Activated CD4-positive, alpha-beta T cell treated with anti-CD3 and anti-CD28 coated beads for 48 hours (primary cell): ENCODE measurements around the gene CEP41.
"Not testable (repeated sequence)": the region's sequence is repeated elsewhere in the genome, so short reads cannot be mapped to it uniquely, and the experiment has no call there.

Experiments used
- DNase-seq: peaks from one replicate; pipeline ENCODE4 v3.0.0-alpha.2; 2020

CEP41 gene

GRCh38 chr7:130458257-130458656 is 17.4 kb upstream of the CEP41 start:
- DNase-seq: no peak

- no peak for DNase-seq
These were observed 14.1 kb upstream of the CEP41 start for GRCh38 chr7:130454959-130455358.

GRCh38 chr7:130452951-130453350 is 12.1 kb upstream of the CEP41 start:
- DNase-seq: no peak

GRCh38 chr7:130451344-130451743 is 10.5 kb upstream of the CEP41 start:
- DNase-seq: not testable (repeated sequence)

GRCh38 chr7:130446259-130446658 is 5.4 kb upstream of the CEP41 start:
- no peak for DNase-seq

- DNase-seq: no peak
These were observed 4.1 kb upstream of the CEP41 start for GRCh38 chr7:130444751-130445407.

- DNase-seq: no peak
These were observed 3.4 kb upstream of the CEP41 start for GRCh38 chr7:130444234-130444633.

- no peak for DNase-seq
These were observed 1.8 kb upstream of the CEP41 start for GRCh38 chr7:130442601-130443000.

- no peak for DNase-seq
These were observed 623 bp upstream of the CEP41 start for GRCh38 chr7:130441408-130441869.

GRCh38 chr7:130436253-130436652 is 4.6 kb downstream of the CEP41 start:
- DNase-seq: no peak

GRCh38 chr7:130435311-130435854 is 5.4 kb downstream of the CEP41 start:
- DNase-seq: no peak

- DNase-seq: no peak
These were observed 7.5 kb downstream of the CEP41 start for GRCh38 chr7:130433301-130433700.

- no peak for DNase-seq
These were observed 7.9 kb downstream of the CEP41 start for GRCh38 chr7:130432886-130433285.

- DNase-seq: no peak
These were observed 9.8 kb downstream of the CEP41 start for GRCh38 chr7:130430841-130431666.

GRCh38 chr7:130430115-130430514 is 10.7 kb downstream of the CEP41 start:
- no peak for DNase-seq

GRCh38 chr7:130429019-130429418 is 11.8 kb downstream of the CEP41 start:
- DNase-seq: no peak

- no peak for DNase-seq
These were observed 14.3 kb downstream of the CEP41 start for GRCh38 chr7:130426564-130426963.

GRCh38 chr7:130425796-130426195 is 15.0 kb downstream of the CEP41 start:
- no peak for DNase-seq

- no peak for DNase-seq
These were observed 17.2 kb downstream of the CEP41 start for GRCh38 chr7:130423501-130424037.

- peak; percentile 48 for DNase-seq
These were observed 19.1 kb downstream of the CEP41 start for GRCh38 chr7:130421684-130422083.

- DNase-seq: no peak
These were observed 19.8 kb downstream of the CEP41 start for GRCh38 chr7:130420943-130421578.

GRCh38 chr7:130419658-130420057 is 21.2 kb downstream of the CEP41 start:
- DNase-seq: no peak

- no peak for DNase-seq
These were observed 22.5 kb downstream of the CEP41 start for GRCh38 chr7:130418306-130418705.
